ENCODE results near the gene RSBN1. TPM values are rescaled to one million over a fixed set of nuclear protein-coding genes. Genes with fewer than 3 reads are reported as not detected.
"Not testable (repeated sequence)": the region's sequence is repeated elsewhere in the genome, so short reads cannot be mapped to it uniquely, and the experiment has no call there.

RSBN1 gene
- total and polyA plus RNA-seq, 12 donors, result 2.1 to 13.9 (median 11.3) TPM

GRCh38 chr1:113721010-113721409 is 91.3 kb downstream of the RSBN1 start:
- no peak overlapping the region for H3K27ac ChIP-seq
- intact Hi-C loops (cut with DNase I), result no loop called here
- ATAC-seq, result no peak
- TF ChIP-seq CTCF (IDR thresholded peaks at IDR 0.05), result no peak
- no peak for DNase-seq
- H3K4me1 ChIP-seq, result no peaks in the 10 kb centered on the region
- no peak overlapping the region for H3K4me3 ChIP-seq
- no peaks in the 10 kb centered on the region for H3K27me3 ChIP-seq
- WGBS, 2 donors, result 96 to 100% methylated on average over 2 of the region's 2 CpGs
- H3K36me3 ChIP-seq, result peaks cover 0 to 91% (median 15%) of the 10 kb centered on the region in 9 donors
- peaks cover 0 to 29% (median 0%) of the 10 kb centered on the region in 11 donors for H3K9me3 ChIP-seq

GRCh38 chr1:113718621-113719020 is 93.7 kb downstream of the RSBN1 start:
- intact Hi-C loops (cut with DNase I); ATAC-seq; H3K4me3 ChIP-seq; DNase-seq; H3K4me1 ChIP-seq; H3K27me3 ChIP-seq; H3K27ac ChIP-seq: not testable (repeated sequence)
- 99 to 100% methylated on average over 5 of the region's 5 CpGs for WGBS, 2 donors
- H3K36me3 ChIP-seq, result peaks cover 0 to 72% (median 0%) of the 10 kb centered on the region in 9 donors
- peaks cover 0 to 29% (median 0%) of the 10 kb centered on the region in 11 donors for H3K9me3 ChIP-seq

GRCh38 chr1:113717506-113717905 is 94.8 kb downstream of the RSBN1 start:
- H3K4me1 ChIP-seq; DNase-seq; ATAC-seq; H3K27ac ChIP-seq; H3K4me3 ChIP-seq; H3K27me3 ChIP-seq; intact Hi-C loops (cut with DNase I): not testable (repeated sequence)
- WGBS, 2 donors, result 97 to 100% methylated on average over 6 of the region's 6 CpGs
- Histone ChIP-seq H3K9me3 (peaks cover 0 to 29% (median 0%) of the 10 kb centered on the region in 11 donors), H3K36me3 (peaks cover 0 to 81% (median 0%) of the 10 kb centered on the region in 9 donors)

- no peaks in the 10 kb centered on the region for H3K4me1 ChIP-seq
- H3K9me3 ChIP-seq, result peaks cover 0 to 15% (median 0%) of the 10 kb centered on the region in 11 donors
- ATAC-seq (no peak), DNase-seq (no peak)
- intact Hi-C loops (cut with DNase I), result no loop called here
- H3K36me3 ChIP-seq, result peaks cover 0 to 81% (median 6%) of the 10 kb centered on the region in 9 donors
- no peak overlapping the region for H3K27ac ChIP-seq
- 92 to 95% methylated on average over 3 of the region's 3 CpGs for WGBS, 2 donors
- peak in 1 of 9 donors; percentile 7 for TF ChIP-seq CTCF (IDR thresholded peaks at IDR 0.05)
- no peak overlapping the region for H3K4me3 ChIP-seq
- H3K27me3 ChIP-seq, result no peaks in the 10 kb centered on the region
These were observed 97.5 kb downstream of the RSBN1 start for GRCh38 chr1:113714606-113715269.

Other genes starting within 250 kb of the RSBN1 start
- gene PHTF1, start 53.0 kb downstream of the RSBN1 start, total RNA-seq, result 10 to 100 TPM in 5 of 10 donors, 1 to 10 TPM in 5; 7.7 to 14.8 (median 10.0) TPM
- 1 to 10 TPM; 4.9 to 8.3 TPM for gene PHTF1, start 53.0 kb downstream of the RSBN1 start, polyA plus RNA-seq
- gene PTPN22, start 59.2 kb upstream of the RSBN1 start, total RNA-seq, result 1 to 10 TPM in 1 of 10 donors, under 1 TPM in 9; 0.13 to 3.3 (median 0.56) TPM
- gene PTPN22, start 59.2 kb upstream of the RSBN1 start, polyA plus RNA-seq, result under 1 TPM; 0.20 to 0.44 TPM
- gene BCL2L15, start 75.1 kb upstream of the RSBN1 start, total RNA-seq, result under 1 TPM in 7 of 10 donors, not detected in 3; 0.05 to 0.28 (median 0.09) TPM
- gene BCL2L15, start 75.1 kb upstream of the RSBN1 start, polyA plus RNA-seq, result under 1 TPM; 0.07 to 0.15 TPM
- 10 to 100 TPM in 8 of 10 donors, 1 to 10 TPM in 2; 9.1 to 13.9 (median 11.5) TPM for gene AP4B1, start 92.3 kb upstream of the RSBN1 start, total RNA-seq
- gene AP4B1, start 92.3 kb upstream of the RSBN1 start, polyA plus RNA-seq, result 10 to 100 TPM in 1 of 2 donors, 1 to 10 TPM in 1; 7.5 to 15.4 TPM
- gene DCLRE1B, start 92.8 kb upstream of the RSBN1 start, total RNA-seq, result 1 to 10 TPM in 9 of 10 donors, under 1 TPM in 1; 0.78 to 4.2 (median 2.1) TPM
- gene DCLRE1B, start 92.8 kb upstream of the RSBN1 start, polyA plus RNA-seq, result 1 to 10 TPM in 1 of 2 donors, under 1 TPM in 1; 0.59 to 1.8 TPM
- 10 to 100 TPM; 42.6 to 91.0 (median 62.2) TPM for gene HIPK1, start 116.8 kb upstream of the RSBN1 start, total RNA-seq
- 10 to 100 TPM in 1 of 2 donors, 1 to 10 TPM in 1; 7.8 to 10.7 TPM for gene HIPK1, start 116.8 kb upstream of the RSBN1 start, polyA plus RNA-seq
- gene OLFML3, start 167.0 kb upstream of the RSBN1 start, total RNA-seq, result 10 to 100 TPM in 7 of 10 donors, 1 to 10 TPM in 3; 6.1 to 19.7 (median 11.0) TPM
- gene OLFML3, start 167.0 kb upstream of the RSBN1 start, polyA plus RNA-seq, result 10 to 100 TPM; 10.3 to 11.4 TPM